GM12878 (cell line): ENCODE measurements around the gene ASPG. TPM values are rescaled to one million over a fixed set of nuclear protein-coding genes. Genes with fewer than 3 reads are reported as not detected.

Experiments used
- ATAC-seq: fragments of 200-7000 bp; cut with Tn5 transposase; 3 replicates; pipeline ENCODE4 v1.9.1; 2020; ENCODE audit warnings: mild to moderate bottlenecking, moderate library complexity
- BruUV-seq: library from RNA; stranded (reverse); fragments of 400-500 nt; replicated peaks from 2 replicates; lab custom pipeline; 2021; lab: Mats Ljungman, UMichigan
- CTCF ChIA-PET: fragments of 300-600 bp; sonication (Branson Sonifier 250); formaldehyde crosslinking; extraction: SDS; loops from one replicate; lab custom pipeline; 2021; ENCODE audit warnings: inconsistent platforms; lab: Yijun Ruan, JAX
- POLR2A ChIA-PET: fragments of 350-600 bp; formaldehyde crosslinking; extraction: SDS; loops from one replicate; lab custom pipeline; 2021; ENCODE audit warnings: inconsistent platforms; lab: Charles Lee
- RAD21 ChIA-PET: fragments of 300-600 bp; sonication (Branson Sonifier 250); formaldehyde crosslinking; loops from one replicate; lab custom pipeline; 2023; ENCODE audit warnings: antibody characterized with exemption; ENCODE audit not compliant: unreplicated experiment; lab: Charles Lee
- SMC1A ChIA-PET: fragments of 300-600 bp; sonication (Branson Sonifier 250); formaldehyde crosslinking; loops from one replicate; lab custom pipeline; 2023; ENCODE audit not compliant: unreplicated experiment, uncharacterized antibody; lab: Charles Lee
- DNase-seq: peaks from one replicate; pipeline ENCODE4 v3.0.0-alpha.2; 2011; ENCODE audit warnings: low read depth, low spot score
- FAIRE-seq: peaks from 3 replicates; lab custom pipeline; 2011; peaks lifted over from hg19 to GRCh38; lab: Jason Lieb, UNC
- H2AFZ ChIP-seq: 2 replicates; pipeline ENCODE4 v1.6.0; 2011; ENCODE audit warnings: low read depth, low read length, control low read depth; ENCODE audit not compliant: control insufficient read depth
- H3K27ac ChIP-seq: 2 replicates; pipeline ENCODE4 v1.5.1; 2011; ENCODE audit warnings: control low read depth; ENCODE audit not compliant: control insufficient read depth, insufficient read depth
- H3K27me3 ChIP-seq, 2 experiments: replicated peaks in 1 of 2; 2 replicates each; pipeline versions ENCODE4 v1.6.0 to v1.6.1; 2011; ENCODE audit warnings: low read length in 1 of 2; ENCODE audit not compliant: control insufficient read depth in 2 of 2, insufficient read depth in 2 of 2
- H3K36me3 ChIP-seq, 2 experiments: 2 replicates each; pipeline ENCODE4 v1.5.1; 2011; ENCODE audit warnings: low read length in 1 of 2; ENCODE audit not compliant: control insufficient read depth in 2 of 2, insufficient read depth in 2 of 2
- H3K4me1 ChIP-seq: 2 replicates; pipeline ENCODE4 v1.6.1; 2011; ENCODE audit warnings: mild to moderate bottlenecking, low read length, moderate library complexity, mixed read lengths; ENCODE audit not compliant: control insufficient read depth, insufficient read depth
- H3K4me2 ChIP-seq: 2 replicates; pipeline ENCODE4 v1.6.0; 2011; ENCODE audit warnings: control low read depth; ENCODE audit not compliant: control insufficient read depth, insufficient read depth
- H3K4me3 ChIP-seq: fragments of 200-600 bp; sonication (generic); 2 replicates; pipeline ENCODE4 v1.5.1; 2016
- H3K79me2 ChIP-seq: 2 replicates; pipeline ENCODE4 v1.6.0; 2011; ENCODE audit warnings: low read length; ENCODE audit not compliant: control insufficient read depth, insufficient read depth
- H3K9ac ChIP-seq: 2 replicates; pipeline ENCODE4 v1.8.0; 2011; ENCODE audit warnings: low read length, control low read depth, mixed read lengths; ENCODE audit not compliant: control insufficient read depth, insufficient read depth
- H3K9me3 ChIP-seq: replicated peaks from 3 replicates; pipeline ENCODE4 v1.5.1; 2011; ENCODE audit warnings: mild to moderate bottlenecking, low read length; ENCODE audit not compliant: control insufficient read depth, insufficient read depth
- H4K20me1 ChIP-seq: 2 replicates; pipeline ENCODE4 v1.6.0; 2011; ENCODE audit not compliant: control insufficient read depth, insufficient read depth
- ATF7 ChIP-seq: fragments of 450-650 bp; IDR thresholded peaks from 2 replicates; pipeline ENCODE4 v1.6.1; 2016; ENCODE audit warnings: low read depth, mild to moderate bottlenecking
- CHD2 ChIP-seq: IDR thresholded peaks from 2 replicates; pipeline ENCODE4 v1.6.1; 2011; ENCODE audit warnings: low read depth, low read length, improper control_type of control experiment, borderline replicate concordance
- EZH2 ChIP-seq: IDR thresholded peaks from 2 replicates; pipeline ENCODE4 v1.6.1; 2012; ENCODE audit warnings: low read depth, mild to moderate bottlenecking, control low read depth, inconsistent platforms, low read length, borderline replicate concordance; ENCODE audit not compliant: control insufficient read depth
- HCFC1 ChIP-seq: fragments of 150-350 bp; IDR thresholded peaks from 2 replicates; pipeline ENCODE4 v1.6.1; 2014; ENCODE audit warnings: low read length
- MXI1 ChIP-seq: fragments of 150-350 bp; IDR thresholded peaks from 2 replicates; pipeline ENCODE4 v1.6.1; 2011; ENCODE audit warnings: low read depth, mild to moderate bottlenecking, inconsistent platforms, low read length, improper control_type of control experiment
- SMC3 ChIP-seq: IDR thresholded peaks from 2 replicates; pipeline ENCODE4 v1.6.1; 2011; ENCODE audit warnings: low read length, improper control_type of control experiment, borderline replicate concordance
- STAT3 ChIP-seq: IDR thresholded peaks from 2 replicates; pipeline ENCODE4 v1.6.1; 2011; ENCODE audit warnings: low read depth, low read length, improper control_type of control experiment
- WGBS: methylation state at CpG from one replicate; pipeline ENCODE4 v1.1.6; 2016; ENCODE audit warnings: low lambda C conversion rate; ENCODE audit not compliant: insufficient replicate concordance, insufficient coverage; ENCODE audit errors: missing lambda C conversion rate; 5-methylcytosine and 5-hydroxymethylcytosine counted together
- in situ Hi-C: fragments of 300-500 bp; cut with MboI; formaldehyde crosslinking; loops from 9 replicates; pipeline ENCODE4 v1.14.3; 2018; ENCODE audit warnings: mixed read lengths
- intact Hi-C: fragments of 100-400 bp; cut with micrococcal nuclease; formaldehyde crosslinking; loops from one replicate; pipeline ENCODE4 v1.14.2; 2022; ENCODE audit not compliant: unreplicated experiment
- polyA plus RNA-seq, 11 experiments: library from polyadenylated mRNA; depleted of rRNA in 4 of 11; unstranded in 6 of 11; stranded (reverse) in 5 of 11; fragments of >200 nt; fragmentation: Nextera tagmentation in 4 of 11; fragmentation: Illumina TruSeq in 1 of 11; extraction: Ambion mirVana in 4 of 11; extraction: Trizol in 1 of 11; gene quantifications; 1 replicate in 1 of 11; 2 replicates in 10 of 11; pipeline versions ENCODE4 v1.2.1 to v1.2.3, GENCODE V29; 2011 to 2016; ENCODE audit warnings: inconsistent platforms in 2 of 11, missing spikeins in 2 of 11, low read depth in 1 of 11
- total RNA-seq, 4 experiments: library from RNA; depleted of rRNA in 3 of 4; stranded (reverse); fragments of >200 nt in 3 of 4; fragmentation: Illumina TruSeq in 1 of 4; extraction: Trizol in 1 of 4; gene quantifications; 2 replicates each; pipeline versions ENCODE4 v1.2.1 to v1.2.3, GENCODE V29; 2013 to 2021
- TF ChIP-seq, protein P1 (sequence below): IDR thresholded peaks from 2 replicates; pipeline ENCODE4 v1.6.1; 2012; ENCODE audit warnings: low read depth, low read length, improper control_type of control experiment

ASPG gene
- total and polyA plus RNA-seq, 10 of the 15 experiments (the other 5 are each of a cell fraction or from before 2014, with no cell fraction given): not detected

GRCh38 chr14:104114421-104115130 is 29.1 kb downstream of the ASPG start:
- ChIA-PET RAD21 (no interaction called here), CTCF (no interaction called here), POLR2A (no interaction called here), SMC1A (no interaction called here)
- no peak for TF ChIP-seq MXI1
- TF ChIP-seq, protein P1, sequence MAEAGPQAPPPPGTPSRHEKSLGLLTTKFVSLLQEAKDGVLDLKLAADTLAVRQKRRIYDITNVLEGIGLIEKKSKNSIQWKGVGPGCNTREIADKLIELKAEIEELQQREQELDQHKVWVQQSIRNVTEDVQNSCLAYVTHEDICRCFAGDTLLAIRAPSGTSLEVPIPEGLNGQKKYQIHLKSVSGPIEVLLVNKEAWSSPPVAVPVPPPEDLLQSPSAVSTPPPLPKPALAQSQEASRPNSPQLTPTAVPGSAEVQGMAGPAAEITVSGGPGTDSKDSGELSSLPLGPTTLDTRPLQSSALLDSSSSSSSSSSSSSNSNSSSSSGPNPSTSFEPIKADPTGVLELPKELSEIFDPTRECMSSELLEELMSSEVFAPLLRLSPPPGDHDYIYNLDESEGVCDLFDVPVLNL: no peak
- TF ChIP-seq EZH2: no peak
- TF ChIP-seq HCFC1: no peak
- TF ChIP-seq SMC3: no peak
- no peak for TF ChIP-seq STAT3
- no peak for TF ChIP-seq ATF7
- no peak for TF ChIP-seq CHD2
- in situ Hi-C loops: no loop called here
- no TSS peak for BruUV-seq
- H4K20me1 ChIP-seq: no peaks in the 10 kb centered on the region
- H3K36me3 ChIP-seq: no peaks in the 10 kb centered on the region
- no peak overlapping the region for H3K9ac ChIP-seq
- H3K27me3 ChIP-seq: no peaks in the 10 kb centered on the region; a peak in 1 of 4 replicates
- no peaks in the 10 kb centered on the region for H3K79me2 ChIP-seq
- no peaks in the 10 kb centered on the region for H3K4me1 ChIP-seq
- FAIRE-seq (no peak), ATAC-seq (no peak), DNase-seq (no peak)
- no peak overlapping the region for H3K4me2 ChIP-seq
- H3K27ac ChIP-seq: no peak overlapping the region
- H3K4me3 ChIP-seq: no peak overlapping the region
- H2AFZ ChIP-seq: no peak overlapping the region
- WGBS: 36% methylated on average over 23 of the region's 26 CpGs
- H3K9me3 ChIP-seq: no peaks in the 10 kb centered on the region
- intact Hi-C loops: no loop called here
